IMR-90 (cell line): ENCODE data around the gene ASB6. TPM values are rescaled to one million over a fixed set of nuclear protein-coding genes. Genes with fewer than 3 reads are reported as not detected.
A peak's percentile ranks its signal among the peaks of the same experiment; 100 is the strongest.

Source experiments
- ATAC-seq: fragments of 200-7000 bp; cut with Tn5 transposase; 2 replicates; pipeline ENCODE4 v1.9.1; 2020; ENCODE audit warnings: low read depth, mild to moderate bottlenecking, moderate library complexity
- BruUV-seq: library from RNA; stranded (reverse); fragments of 400-500 nt; replicated peaks from 2 replicates; lab custom pipeline; 2021; lab: Mats Ljungman, UMichigan
- CTCF ChIA-PET: fragments of 300-600 bp; formaldehyde crosslinking; extraction: SDS; loops from one replicate; lab custom pipeline; 2021; ENCODE audit warnings: antibody characterized with exemption; lab: Yijun Ruan, JAX
- POLR2A ChIA-PET: fragments of 300-600 bp; sonication (Branson Sonifier 250); formaldehyde crosslinking; loops from one replicate; lab custom pipeline; 2022; ENCODE audit warnings: antibody characterized with exemption; ENCODE audit not compliant: unreplicated experiment; lab: Charles Lee
- DNase-seq: peaks from one replicate; pipeline ENCODE4 v3.0.0; 2013
- H2AFZ ChIP-seq: replicated peaks from 2 replicates; pipeline ENCODE3; 2013; ENCODE audit warnings: low read length, mild to moderate bottlenecking; ENCODE audit not compliant: poor library complexity
- H2AK5ac ChIP-seq: 2 replicates; pipeline ENCODE4 v1.6.1; 2013; ENCODE audit warnings: low read depth, low read length, inconsistent platforms
- H2AK9ac ChIP-seq: replicated peaks from 2 replicates; pipeline ENCODE3; 2013; ENCODE audit warnings: mild to moderate bottlenecking, low read depth, low read length, moderate library complexity; ENCODE audit not compliant: poor library complexity
- H2BK120ac ChIP-seq: 2 replicates; pipeline ENCODE4 v1.6.1; 2013; ENCODE audit warnings: low read depth, low read length, inconsistent platforms
- H2BK15ac ChIP-seq: 3 replicates; pipeline ENCODE4 v1.6.1; 2013; ENCODE audit warnings: low read depth, low read length, inconsistent platforms
- H2BK20ac ChIP-seq: 2 replicates; pipeline ENCODE4 v1.6.1; 2013; ENCODE audit warnings: low read depth, mild to moderate bottlenecking, inconsistent platforms, low read length, moderate library complexity
- H2BK5ac ChIP-seq: 2 replicates; pipeline ENCODE4 v1.6.1; 2013; ENCODE audit warnings: mild to moderate bottlenecking, low read depth, low read length, inconsistent platforms; ENCODE audit not compliant: poor library complexity, severe bottlenecking
- H3K14ac ChIP-seq: replicated peaks from 2 replicates; pipeline ENCODE4 v1.6.1; 2013; ENCODE audit warnings: low read depth, low read length, inconsistent platforms
- H3K18ac ChIP-seq: 2 replicates; pipeline ENCODE4 v1.6.1; 2013; ENCODE audit warnings: low read depth, low read length, control low read depth
- H3K23ac ChIP-seq: 2 replicates; pipeline ENCODE4 v1.6.1; 2013; ENCODE audit warnings: low read depth, low read length, inconsistent platforms
- H3K27ac ChIP-seq: 2 replicates; pipeline ENCODE4 v1.5.1; 2013; ENCODE audit warnings: mild to moderate bottlenecking, control low read depth, low read length; ENCODE audit not compliant: insufficient read depth
- H3K27me3 ChIP-seq: 2 replicates; pipeline ENCODE4 v1.6.1; 2013; ENCODE audit warnings: low read length; ENCODE audit not compliant: control insufficient read depth, insufficient read depth
- H3K36me3 ChIP-seq: 2 replicates; pipeline ENCODE4 v1.6.1; 2013; ENCODE audit warnings: low read length, mixed read lengths; ENCODE audit not compliant: control insufficient read depth, insufficient read depth
- H3K4ac ChIP-seq: 2 replicates; pipeline ENCODE4 v1.6.1; 2013; ENCODE audit warnings: low read depth, low read length, inconsistent platforms
- H3K4me1 ChIP-seq: 2 replicates; pipeline ENCODE4 v1.6.1; 2013; ENCODE audit warnings: low read length, mixed read lengths; ENCODE audit not compliant: control insufficient read depth, insufficient read depth
- H3K4me2 ChIP-seq: 2 replicates; pipeline ENCODE4 v1.6.1; 2013; ENCODE audit warnings: low read depth, mild to moderate bottlenecking, control low read depth, low read length, moderate library complexity
- H3K4me3 ChIP-seq: 2 replicates; pipeline ENCODE4 v1.5.1; 2013; ENCODE audit warnings: low read depth, mild to moderate bottlenecking, control low read depth, low read length, moderate library complexity; ENCODE audit not compliant: insufficient read depth
- H3K56ac ChIP-seq: 2 replicates; pipeline ENCODE4 v1.6.1; 2013; ENCODE audit warnings: low read length, inconsistent platforms; ENCODE audit not compliant: insufficient read depth; ENCODE audit errors: extremely low read depth
- H3K79me1 ChIP-seq, 2 experiments: 2 replicates each; pipeline ENCODE4 v1.6.1; 2013; ENCODE audit warnings: low read length in 2 of 2, inconsistent platforms in 1 of 2, low read depth in 1 of 2
- H3K9ac ChIP-seq: 2 replicates; pipeline ENCODE4 v1.6.1; 2013; ENCODE audit warnings: low read depth, low read length, control low read depth
- H3K9me1 ChIP-seq: 2 replicates; pipeline ENCODE4 v1.6.1; 2013; ENCODE audit warnings: low read length, inconsistent platforms; ENCODE audit not compliant: insufficient read depth
- H3K9me3 ChIP-seq: 2 replicates; pipeline ENCODE4 v1.6.1; 2013; ENCODE audit warnings: low read length; ENCODE audit not compliant: control insufficient read depth, insufficient read depth
- H4K20me1 ChIP-seq: 2 replicates; pipeline ENCODE4 v1.6.1; 2013; ENCODE audit warnings: low read length, inconsistent platforms; ENCODE audit not compliant: insufficient read depth
- H4K5ac ChIP-seq: 2 replicates; pipeline ENCODE4 v1.6.1; 2013; ENCODE audit warnings: mild to moderate bottlenecking, low read depth, low read length, control low read depth
- H4K8ac ChIP-seq, 2 experiments: 2 replicates each; pipeline ENCODE4 v1.6.1; 2013; ENCODE audit warnings: low read depth in 2 of 2, low read length in 2 of 2, control low read depth in 1 of 2, inconsistent platforms in 1 of 2
- H4K91ac ChIP-seq: 2 replicates; pipeline ENCODE4 v1.6.1; 2013; ENCODE audit warnings: low read depth, low read length, inconsistent platforms; ENCODE audit not compliant: insufficient read depth
- BHLHE40 ChIP-seq: fragments of 150-350 bp; IDR thresholded peaks from 2 replicates; pipeline ENCODE4 v1.6.1; 2016; ENCODE audit warnings: mild to moderate bottlenecking, low read depth, low read length
- MAZ ChIP-seq: IDR thresholded peaks from 2 replicates; pipeline ENCODE4 v1.6.1; 2012; ENCODE audit warnings: low read depth, mild to moderate bottlenecking, low read length, improper control_type of control experiment, moderate library complexity, borderline replicate concordance
- WGBS, 2 experiments: methylation state at CpG; one replicate each; pipeline versions ENCODE4 v1.1.5 to v1.1.7; 2013; ENCODE audit warnings: missing lambda C conversion rate in 2 of 2; ENCODE audit not compliant: insufficient read length in 1 of 2; ENCODE audit errors: extremely low coverage in 2 of 2; 5-methylcytosine and 5-hydroxymethylcytosine counted together
- dilution Hi-C: fragments of 300-500 bp; cut with HindIII; formaldehyde crosslinking; loops from one replicate; pipeline ENCODE4 v1.14.3; 2018; ENCODE audit warnings: low sequenced_read_pairs; ENCODE audit not compliant: unreplicated experiment
- in situ Hi-C: fragments of 300-500 bp; cut with MboI; formaldehyde crosslinking; loops from 3 replicates; pipeline ENCODE4 v1.14.3; 2019; ENCODE audit warnings: low sequenced_read_pairs, inconsistent platforms, mixed read lengths
- intact Hi-C: fragments of 100-400 bp; cut with micrococcal nuclease; formaldehyde crosslinking; loops from 2 replicates; pipeline ENCODE4 v1.10.0; 2022
- polyA plus RNA-seq, 3 experiments: library from polyadenylated mRNA; depleted of rRNA; stranded (reverse); fragments of >200 nt; gene quantifications; 2 replicates each; pipeline ENCODE4 v1.2.3, GENCODE V29; 2012; ENCODE audit warnings: low replicate concordance in 1 of 3
- total RNA-seq: library from RNA; depleted of rRNA; stranded (reverse); fragments of >200 nt; gene quantifications from 2 replicates; pipeline ENCODE4 v1.2.3, GENCODE V29; 2012
- TF ChIP-seq, protein P1 (sequence below): fragments of 150-350 bp; IDR thresholded peaks from 2 replicates; pipeline ENCODE4 v1.6.1; 2017; ENCODE audit warnings: mild to moderate bottlenecking, antibody characterized with exemption, low read length, low read depth

ASB6 gene
- total and polyA plus RNA-seq, 2 of the 4 experiments (the other 2 are of a cell fraction), result 9.7 to 28.9 TPM

DNA sequence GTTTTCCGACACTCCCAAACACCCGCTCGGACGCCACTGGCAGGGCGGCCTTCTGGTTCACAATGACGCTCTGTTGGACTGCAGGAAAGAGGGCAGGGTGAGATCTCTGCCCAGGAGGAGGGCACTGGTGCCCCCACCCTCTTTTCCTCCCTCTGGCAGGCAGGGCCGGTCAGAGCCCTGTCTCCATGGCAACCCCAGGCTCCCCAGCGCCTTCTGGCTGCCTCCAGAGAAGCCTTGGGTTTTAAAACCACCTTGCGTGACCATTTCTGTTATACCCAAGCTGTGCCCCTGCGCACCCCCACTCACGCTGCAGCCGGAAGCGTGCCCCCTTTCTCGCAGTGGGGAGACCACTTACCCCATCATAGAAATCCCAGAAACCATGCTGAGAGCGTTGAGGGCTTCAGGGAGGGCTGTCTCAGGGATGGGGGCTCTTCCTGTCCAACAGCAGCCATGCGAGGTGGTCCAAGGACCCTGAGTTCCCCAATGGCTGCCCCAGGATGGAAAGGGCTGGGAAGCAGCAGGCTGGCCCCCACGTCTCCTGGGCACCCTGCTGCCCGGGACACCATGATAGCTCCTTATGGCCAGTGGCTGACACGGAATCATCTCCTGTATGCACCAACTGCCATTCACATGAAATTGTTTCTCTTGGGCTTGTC, 28.3 kb downstream of the ASB6 start:
- DNase-seq (no peak), ATAC-seq (no peak)
- POLR2A ChIA-PET, result no interaction called here
- Histone ChIP-seq H3K14ac (no peak overlapping the region), H3K27me3 (no peaks in the 10 kb centered on the region), H3K56ac (no peak overlapping the region), H2BK120ac (no peak overlapping the region), H2BK5ac (no peak overlapping the region), H3K4me2 (no peak overlapping the region), H3K9me3 (no peaks in the 10 kb centered on the region), H2AFZ (no peak overlapping the region), H2BK15ac (no peak overlapping the region), H3K4me1 (peaks cover 12% of the 10 kb centered on the region), H3K18ac (no peak overlapping the region), H2AK9ac (peak overlapping the region; percentile 78), H4K91ac (no peak overlapping the region), H4K5ac (no peak overlapping the region), H3K36me3 (no peaks in the 10 kb centered on the region), H3K27ac (no peak overlapping the region), H2AK5ac (peak overlapping the region; percentile 27; the same call in 1 of the 2 replicates), H4K8ac (no peak overlapping the region), H3K9me1 (no peaks in the 10 kb centered on the region; the same call in 1 of the 2 replicates), H3K23ac (no peak overlapping the region), H3K4me3 (no peak overlapping the region), H3K9ac (no peak overlapping the region), H2BK20ac (no peak overlapping the region), H4K20me1 (no peaks in the 10 kb centered on the region), H3K4ac (no peak overlapping the region), H3K79me1 (peaks cover 0 to 12% of the 10 kb centered on the region in 2 experiments; a peak in 2 of 4 replicates)
- 68% methylated on average over 3 of the region's 19 CpGs; no CpG with 5 or more reads in 1 of the 2 experiments for WGBS, 2 experiments
- BruUV-seq, result no TSS peak
- intact Hi-C loops, result loop anchor here (5.0 kb wide), 1 partner anchor 281 kb away; no protein-coding TSS in a partner anchor
- dilution Hi-C loops, result no loop called here
- TF ChIP-seq MAZ (no peak), BHLHE40 (no peak)
- TF ChIP-seq, protein P1, sequence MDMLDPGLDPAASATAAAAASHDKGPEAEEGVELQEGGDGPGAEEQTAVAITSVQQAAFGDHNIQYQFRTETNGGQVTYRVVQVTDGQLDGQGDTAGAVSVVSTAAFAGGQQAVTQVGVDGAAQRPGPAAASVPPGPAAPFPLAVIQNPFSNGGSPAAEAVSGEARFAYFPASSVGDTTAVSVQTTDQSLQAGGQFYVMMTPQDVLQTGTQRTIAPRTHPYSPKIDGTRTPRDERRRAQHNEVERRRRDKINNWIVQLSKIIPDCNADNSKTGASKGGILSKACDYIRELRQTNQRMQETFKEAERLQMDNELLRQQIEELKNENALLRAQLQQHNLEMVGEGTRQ, result no peak
- CTCF ChIA-PET, result interaction anchor here (0.5 to 1.7 kb wide), 3 partner anchors 11 to 481 kb away, joined by 3 to 7 read pairs (median 4); no protein-coding TSS in a partner anchor
- in situ Hi-C loops, result no loop called here
